PC-3 (cell line): ENCODE measurements around the gene EPO.

Experiments
- CTCF ChIP-seq: fragments of 300-600 bp; sonication (generic); conservative IDR thresholded peaks from 2 replicates; pipeline ENCODE4 v1.5.1; 2017; ENCODE audit warnings: antibody characterized with exemption, low read depth, mild to moderate bottlenecking, low read length
- EZH2 ChIP-seq: fragments of 300-600 bp; sonication (generic); IDR thresholded peaks from one replicate; pipeline ENCODE4 v1.6.1; 2017; ENCODE audit warnings: antibody characterized with exemption, mild to moderate bottlenecking, low read length; ENCODE audit not compliant: unreplicated experiment
- EZH2phosphoT487 ChIP-seq: fragments of 300-600 bp; sonication (generic); IDR thresholded peaks from 2 replicates; pipeline ENCODE4 v1.6.1; 2018; ENCODE audit warnings: mild to moderate bottlenecking, antibody characterized with exemption, low read length, borderline replicate concordance

GRCh38 chr7:100753750-100754149 is 33.5 kb downstream of the EPO start:
- TF ChIP-seq EZH2phosphoT487 (no peak), EZH2 (no peak), CTCF (no peak)
